HCT116 (cell line): ENCODE results near the gene DOCK1. TPM values are rescaled to one million over a fixed set of nuclear protein-coding genes. Genes with fewer than 3 reads are reported as not detected.

Source experiments
- ATAC-seq: fragments of 200-7000 bp; cut with Tn5 transposase; 2 replicates; pipeline ENCODE4 v1.9.1; 2020; ENCODE audit warnings: mild to moderate bottlenecking, moderate library complexity
- BruUV-seq: library from RNA; stranded (reverse); fragments of 400-500 nt; replicated peaks from 2 replicates; lab custom pipeline; 2021; lab: Mats Ljungman, UMichigan
- CTCF ChIA-PET: fragments of 300-600 bp; sonication (Branson Sonifier 250); formaldehyde crosslinking; loops from one replicate; lab custom pipeline; 2021; ENCODE audit warnings: antibody characterized with exemption; lab: Charles Lee
- POLR2A ChIA-PET: fragments of 300-600, 350-600 bp; sonication (Branson Sonifier 250); formaldehyde crosslinking; loops from one replicate; lab custom pipeline; 2021; ENCODE audit warnings: antibody characterized with exemption; lab: Charles Lee
- RAD21 ChIA-PET, 2 experiments: fragments of 300-600 bp; sonication (Branson Sonifier 250); formaldehyde crosslinking; loops; one replicate each; lab custom pipeline; 2023; ENCODE audit warnings: low total read pairs in 2 of 2; ENCODE audit not compliant: uncharacterized antibody in 2 of 2, unreplicated experiment in 2 of 2, low non-redundant PET in 1 of 2; lab: Charles Lee
- DNase-seq: peaks from one replicate; pipeline ENCODE4 v3.0.0-alpha.2; 2010; ENCODE audit warnings: low read depth, low spot score
- H2AFZ ChIP-seq: fragments of 200-600 bp; shearing (Covaris generic), sonication (generic); 2 replicates; pipeline ENCODE4 v1.6.1; 2017; ENCODE audit warnings: low read depth, mixed run types, mixed read lengths, antibody characterized with exemption, low read length; ENCODE audit not compliant: poor library complexity, severe bottlenecking
- H3K27ac ChIP-seq: 2 replicates; pipeline ENCODE4 v1.5.1; 2012; ENCODE audit warnings: low read depth, low read length
- H3K27me3 ChIP-seq: fragments of 200-600 bp; sonication (generic); 2 replicates; pipeline ENCODE4 v1.6.1; 2016; ENCODE audit warnings: mixed run types, low read length, mixed read lengths; ENCODE audit not compliant: insufficient read depth
- H3K36me3 ChIP-seq, 2 experiments: fragments of 200-500 bp in 1 of 2; fragments of 200-600 bp in 1 of 2; sonication (Bioruptor generic) in 1 of 2; sonication (generic) in 1 of 2; 2 replicates each; pipeline versions ENCODE4 v1.5.1 to v1.6.1; 2014 to 2016; ENCODE audit warnings: low read length in 2 of 2, inconsistent platforms in 1 of 2, mixed read lengths in 1 of 2, mixed run types in 1 of 2; ENCODE audit not compliant: insufficient read depth in 2 of 2, control insufficient read depth in 1 of 2
- H3K4me1 ChIP-seq, 2 experiments: fragments of 200-600 bp in 1 of 2; sonication (generic) in 1 of 2; 2 replicates each; pipeline versions ENCODE4 v1.5.1 to v1.6.1; 2012 to 2017; ENCODE audit warnings: low read length in 2 of 2, inconsistent platforms in 1 of 2, mild to moderate bottlenecking in 1 of 2, mixed read lengths in 1 of 2, mixed run types in 1 of 2, moderate library complexity in 1 of 2; ENCODE audit not compliant: insufficient read depth in 2 of 2, control insufficient read depth in 1 of 2
- H3K4me2 ChIP-seq: fragments of 200-600 bp; sonication (generic); 2 replicates; pipeline ENCODE4 v1.6.1; 2017; ENCODE audit warnings: mixed run types, low read length, mixed read lengths
- H3K4me3 ChIP-seq, 2 experiments: fragments of 200-600 bp in 1 of 2; sonication (generic) in 1 of 2; replicated peaks in 1 of 2; 2 replicates each; pipeline ENCODE4 v1.5.1; 2011 to 2016; ENCODE audit warnings: low read length in 2 of 2, control low read depth in 1 of 2, low read depth in 1 of 2, mild to moderate bottlenecking in 1 of 2, mixed read lengths in 1 of 2, mixed run types in 1 of 2
- H3K79me2 ChIP-seq: fragments of 200-600 bp; sonication (generic); 2 replicates; pipeline ENCODE4 v1.6.1; 2017; ENCODE audit warnings: mild to moderate bottlenecking, mixed run types, low read length, moderate library complexity, mixed read lengths; ENCODE audit not compliant: insufficient read depth
- H3K9ac ChIP-seq: fragments of 200-600 bp; sonication (generic); 2 replicates; pipeline ENCODE4 v1.6.1; 2016; ENCODE audit warnings: low read length, mixed read lengths
- H3K9me2 ChIP-seq: fragments of 200-600 bp; sonication (generic), shearing (Covaris generic); 2 replicates; pipeline ENCODE4 v1.6.1; 2017; ENCODE audit warnings: mixed run types, mild to moderate bottlenecking, moderate library complexity; ENCODE audit not compliant: insufficient read depth
- H3K9me3 ChIP-seq, 2 experiments: fragments of 200-500 bp in 1 of 2; fragments of 200-600 bp in 1 of 2; sonication (Bioruptor generic) in 1 of 2; sonication (generic) in 1 of 2; 2 replicates each; pipeline ENCODE4 v1.6.1; 2014 to 2017; ENCODE audit warnings: low read length in 2 of 2, mixed read lengths in 2 of 2, inconsistent platforms in 1 of 2, low read depth in 1 of 2, mild to moderate bottlenecking in 1 of 2, mixed run types in 1 of 2, moderate library complexity in 1 of 2; ENCODE audit not compliant: control insufficient read depth in 1 of 2, insufficient read depth in 1 of 2
- H4K20me1 ChIP-seq: fragments of 200-600 bp; sonication (generic), shearing (Covaris generic); 2 replicates; pipeline ENCODE4 v1.6.1; 2017; ENCODE audit warnings: mixed run types, mild to moderate bottlenecking, moderate library complexity; ENCODE audit not compliant: insufficient read depth
- CBX3 ChIP-seq: IDR thresholded peaks from 2 replicates; pipeline ENCODE4 v1.6.1; 2012; ENCODE audit warnings: low read depth
- ELF1 ChIP-seq: IDR thresholded peaks from 2 replicates; pipeline ENCODE4 v1.6.1; 2012; ENCODE audit warnings: low read depth, borderline replicate concordance
- EZH2phosphoT487 ChIP-seq: fragments of 200-600 bp; IDR thresholded peaks from 2 replicates; pipeline ENCODE4 v1.6.1; 2018; ENCODE audit warnings: antibody characterized with exemption, borderline replicate concordance
- POLR2AphosphoS5 ChIP-seq: IDR thresholded peaks from 2 replicates; pipeline ENCODE4 v1.6.1; 2011; ENCODE audit warnings: mild to moderate bottlenecking, low read depth, low read length, moderate library complexity
- SP1 ChIP-seq: IDR thresholded peaks from 2 replicates; pipeline ENCODE4 v1.6.1; 2012; ENCODE audit warnings: low read depth
- intact Hi-C: fragments of 100-400 bp; cut with micrococcal nuclease; formaldehyde crosslinking; loops from 2 replicates; pipeline ENCODE4 v1.10.0; 2022
- total RNA-seq: library from RNA; stranded (reverse); gene quantifications from one replicate; pipeline ENCODE4 v1.2.1, GENCODE V29; 2021; ENCODE audit not compliant: unreplicated experiment
- TF ChIP-seq, protein P1 (sequence below): IDR thresholded peaks from 2 replicates; pipeline ENCODE4 v1.6.1; 2012; ENCODE audit warnings: low read depth
- TF ChIP-seq, protein P2 (sequence below): IDR thresholded peaks from 2 replicates; pipeline ENCODE4 v1.6.1; 2012
- TF ChIP-seq, protein P3 (sequence below): IDR thresholded peaks from 2 replicates; pipeline ENCODE4 v1.6.1; 2011; ENCODE audit warnings: mild to moderate bottlenecking, low read length, moderate library complexity; ENCODE audit not compliant: insufficient replicate concordance; ENCODE audit errors: extremely low read depth

Gene DOCK1
- total RNA-seq, 1 experiment from 2014 or later, result 46.5 TPM

DNA sequence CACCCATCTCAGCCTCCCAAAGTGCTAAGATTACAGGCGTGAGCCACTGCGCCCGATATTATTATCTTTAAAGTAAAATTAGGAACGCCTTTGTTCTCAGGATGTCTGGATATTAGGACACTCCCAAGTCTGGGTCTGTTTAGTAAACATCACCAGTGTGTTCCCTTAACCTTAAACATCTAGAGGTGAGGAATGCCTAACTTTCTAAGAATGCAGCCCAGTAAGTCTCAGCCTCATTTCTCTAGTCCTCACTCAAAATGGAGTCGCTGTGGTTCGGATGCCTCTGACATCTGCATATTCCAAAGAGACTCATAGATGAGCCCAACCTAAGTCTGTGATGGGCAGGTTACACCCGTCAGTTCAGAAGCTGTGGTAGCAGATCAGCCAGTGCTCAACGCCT, 295.4 kb downstream of the DOCK1 start:
- no peaks in the 10 kb centered on the region for H3K79me2 ChIP-seq
- no peak overlapping the region for H2AFZ ChIP-seq

More for the DNA sequence above, 295.4 kb downstream of the DOCK1 start:
- Histone ChIP-seq H3K9me3 (no peaks in the 10 kb centered on the region), H3K27me3 (no peaks in the 10 kb centered on the region), H3K9ac (no peak overlapping the region), H4K20me1 (no peaks in the 10 kb centered on the region), H3K4me3 (no peak overlapping the region), H3K36me3 (no peaks in the 10 kb centered on the region), H3K27ac (no peak overlapping the region), H3K4me2 (no peak overlapping the region), H3K4me1 (no peaks in the 10 kb centered on the region), H3K9me2 (no peaks in the 10 kb centered on the region)
- intact Hi-C loops, result no loop called here
- TF ChIP-seq, protein P1, sequence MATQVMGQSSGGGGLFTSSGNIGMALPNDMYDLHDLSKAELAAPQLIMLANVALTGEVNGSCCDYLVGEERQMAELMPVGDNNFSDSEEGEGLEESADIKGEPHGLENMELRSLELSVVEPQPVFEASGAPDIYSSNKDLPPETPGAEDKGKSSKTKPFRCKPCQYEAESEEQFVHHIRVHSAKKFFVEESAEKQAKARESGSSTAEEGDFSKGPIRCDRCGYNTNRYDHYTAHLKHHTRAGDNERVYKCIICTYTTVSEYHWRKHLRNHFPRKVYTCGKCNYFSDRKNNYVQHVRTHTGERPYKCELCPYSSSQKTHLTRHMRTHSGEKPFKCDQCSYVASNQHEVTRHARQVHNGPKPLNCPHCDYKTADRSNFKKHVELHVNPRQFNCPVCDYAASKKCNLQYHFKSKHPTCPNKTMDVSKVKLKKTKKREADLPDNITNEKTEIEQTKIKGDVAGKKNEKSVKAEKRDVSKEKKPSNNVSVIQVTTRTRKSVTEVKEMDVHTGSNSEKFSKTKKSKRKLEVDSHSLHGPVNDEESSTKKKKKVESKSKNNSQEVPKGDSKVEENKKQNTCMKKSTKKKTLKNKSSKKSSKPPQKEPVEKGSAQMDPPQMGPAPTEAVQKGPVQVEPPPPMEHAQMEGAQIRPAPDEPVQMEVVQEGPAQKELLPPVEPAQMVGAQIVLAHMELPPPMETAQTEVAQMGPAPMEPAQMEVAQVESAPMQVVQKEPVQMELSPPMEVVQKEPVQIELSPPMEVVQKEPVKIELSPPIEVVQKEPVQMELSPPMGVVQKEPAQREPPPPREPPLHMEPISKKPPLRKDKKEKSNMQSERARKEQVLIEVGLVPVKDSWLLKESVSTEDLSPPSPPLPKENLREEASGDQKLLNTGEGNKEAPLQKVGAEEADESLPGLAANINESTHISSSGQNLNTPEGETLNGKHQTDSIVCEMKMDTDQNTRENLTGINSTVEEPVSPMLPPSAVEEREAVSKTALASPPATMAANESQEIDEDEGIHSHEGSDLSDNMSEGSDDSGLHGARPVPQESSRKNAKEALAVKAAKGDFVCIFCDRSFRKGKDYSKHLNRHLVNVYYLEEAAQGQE, result no peak
- TF ChIP-seq EZH2phosphoT487, result no peak
- TF ChIP-seq, protein P2, sequence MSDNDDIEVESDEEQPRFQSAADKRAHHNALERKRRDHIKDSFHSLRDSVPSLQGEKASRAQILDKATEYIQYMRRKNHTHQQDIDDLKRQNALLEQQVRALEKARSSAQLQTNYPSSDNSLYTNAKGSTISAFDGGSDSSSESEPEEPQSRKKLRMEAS, result no peak
- no peak for TF ChIP-seq POLR2AphosphoS5
- TF ChIP-seq, protein P3, sequence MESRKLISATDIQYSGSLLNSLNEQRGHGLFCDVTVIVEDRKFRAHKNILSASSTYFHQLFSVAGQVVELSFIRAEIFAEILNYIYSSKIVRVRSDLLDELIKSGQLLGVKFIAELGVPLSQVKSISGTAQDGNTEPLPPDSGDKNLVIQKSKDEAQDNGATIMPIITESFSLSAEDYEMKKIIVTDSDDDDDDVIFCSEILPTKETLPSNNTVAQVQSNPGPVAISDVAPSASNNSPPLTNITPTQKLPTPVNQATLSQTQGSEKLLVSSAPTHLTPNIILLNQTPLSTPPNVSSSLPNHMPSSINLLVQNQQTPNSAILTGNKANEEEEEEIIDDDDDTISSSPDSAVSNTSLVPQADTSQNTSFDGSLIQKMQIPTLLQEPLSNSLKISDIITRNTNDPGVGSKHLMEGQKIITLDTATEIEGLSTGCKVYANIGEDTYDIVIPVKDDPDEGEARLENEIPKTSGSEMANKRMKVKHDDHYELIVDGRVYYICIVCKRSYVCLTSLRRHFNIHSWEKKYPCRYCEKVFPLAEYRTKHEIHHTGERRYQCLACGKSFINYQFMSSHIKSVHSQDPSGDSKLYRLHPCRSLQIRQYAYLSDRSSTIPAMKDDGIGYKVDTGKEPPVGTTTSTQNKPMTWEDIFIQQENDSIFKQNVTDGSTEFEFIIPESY, result no peak
- TF ChIP-seq SP1, result no peak
- TF ChIP-seq CBX3, result no peak
- no peak for TF ChIP-seq ELF1
- POLR2A ChIA-PET, result no interaction called here
- BruUV-seq, result no TSS peak
- RAD21 ChIA-PET, result no interaction called here
- no peak for ATAC-seq
- no peak for DNase-seq
- CTCF ChIA-PET, result no interaction called here
